HG02763 (cell line): ENCODE data around the gene LGMN.

ENCODE experiments used
- ATAC-seq: cut with Tn5 transposase; IDR thresholded peaks from one replicate; pipeline ENCODE4 v1.9.1; 2021; ENCODE audit warnings: mild to moderate bottlenecking, moderate library complexity; ENCODE audit not compliant: unreplicated experiment

LGMN gene

GRCh38 chr14:92655419-92656201 lies 92.8 kb downstream of the LGMN start:
- ATAC-seq: no peak

- ATAC-seq: no peak
Measured at GRCh38 chr14:92654239-92654901, 94.1 kb downstream of the LGMN start.
